Pancreas (tissue), 10 donors: ENCODE results near the gene INO80E. TPM values are rescaled to one million over a fixed set of nuclear protein-coding genes. Genes with fewer than 3 reads are reported as not detected.
"Not testable (repeated sequence)": the region's sequence is repeated elsewhere in the genome, so short reads cannot be mapped to it uniquely, and the experiment has no call there.

Experiments
- ATAC-seq, 4 donors: fragments of 200-7000 bp; cut with Tn5 transposase; one replicate each; pipeline versions ENCODE4 v1.8.0 to v1.9.1; 2020; ENCODE audit warnings: mild to moderate bottlenecking in 4 of 4, moderate library complexity in 4 of 4
- DNase-seq, 6 donors: peaks; one replicate each; pipeline ENCODE4 v3.0.0-alpha.2; 2020
- FAIRE-seq: peaks from 2 replicates; lab custom pipeline; 2012; peaks lifted over from hg19 to GRCh38; lab: Jason Lieb, UNC
- H3K27ac ChIP-seq, 4 donors: fragments of 200-600 bp; sonication (generic); 1 replicate in 3 of 4; 2 replicates in 1 of 4; pipeline versions ENCODE4 v1.5.0 to v1.8.0; 2020
- H3K27me3 ChIP-seq, 4 donors: fragments of 200-600 bp; one replicate each; pipeline ENCODE4 v1.8.0; 2021
- H3K36me3 ChIP-seq, 3 donors: fragments of 200-600 bp; sonication (generic) in 1 of 3; one replicate each; pipeline versions ENCODE4 v1.5.0 to v1.8.0; 2020 to 2021
- H3K4me1 ChIP-seq, 3 donors: fragments of 200-600 bp; one replicate each; pipeline ENCODE4 v1.8.0; 2021
- H3K4me3 ChIP-seq, 4 donors: fragments of 200-600 bp; sonication (generic) in 2 of 4; one replicate each; pipeline versions ENCODE4 v1.5.0 to v1.8.0; 2020 to 2021
- H3K9me3 ChIP-seq, 4 donors: fragments of 200-600 bp; one replicate each; pipeline ENCODE4 v1.8.0; 2021
- WGBS, 2 donors: extraction: QIAGEN DNeasy Blood & Tissue Kit; methylation state at CpG; one replicate each; pipeline ENCODE4 v1.1.7; 2013; 5-methylcytosine and 5-hydroxymethylcytosine counted together
- intact Hi-C, 3 donors: fragments of 100-400 bp; cut with DNase I; formaldehyde crosslinking; loops; one replicate each; pipeline versions ENCODE4 v1.11.1 to v1.14.2; 2022
- polyA plus RNA-seq, 2 donors: library from polyadenylated mRNA; stranded (reverse); fragments of 200-250 nt; gene quantifications; one replicate each; pipeline ENCODE4 v1.2.3, GENCODE V29; 2013
- total RNA-seq, 6 donors: library from RNA; stranded (reverse); fragmentation: NEBNext Ultra II Directional in 4 of 6; extraction: Animal tissue kit (Norgen Biotek cat#: 25700) in 4 of 6; gene quantifications; one replicate each; pipeline versions ENCODE4 v1.2.1 to v1.2.4, GENCODE V29; 2021 to 2023
- TF ChIP-seq, protein P1 (sequence below), 4 donors: fragments of 200-600 bp; sonication (generic) in 3 of 4; IDR thresholded peaks; one replicate each; pipeline versions ENCODE4 v1.5.0 to v1.8.0; 2021; ENCODE audit warnings: antibody characterized with exemption in 4 of 4
- donor health status: healthy with polysubstance abuse.
- donor health status: DM: no; HTN: no; CAD: no; lungs with moderate emphysema.
- donor health status: DM: no; HTN: no; CAD: no.
- donor health status: control.
- donor health status: control.
- donor health status: Bipolar disorder and iron deficiency.
- donor health status: DM: yes; HTN: yes; CAD: no.
- donor health status: DM: no; HTN: no; CAD: no.
- donor health status: DM: no; HTN: no; CAD: no.
- donor health status: DM: yes; HTN: yes; CAD: no.

INO80E gene
- total and polyA plus RNA-seq, 8 donors, result 24.0 to 113 (median 32.5) TPM

DNA sequence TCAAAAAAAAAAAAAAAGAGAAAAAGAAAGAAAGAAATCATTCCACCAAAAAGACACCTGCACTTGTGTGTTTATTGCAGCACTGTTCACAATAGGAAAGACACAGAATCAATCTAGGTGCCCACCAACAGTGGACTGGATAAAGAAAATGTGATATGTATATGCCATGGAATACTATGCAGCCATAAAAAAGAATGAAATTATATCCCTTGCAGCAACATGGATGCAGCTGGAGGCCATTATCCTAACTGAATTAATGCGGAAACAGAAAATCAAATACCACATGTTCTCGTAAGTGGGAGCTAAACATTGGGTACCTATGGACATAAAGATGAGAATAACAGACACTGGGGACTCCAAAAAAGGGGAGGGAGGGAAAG is 21.2 kb downstream of the INO80E start:
- ATAC-seq, result no peak
- no peak for FAIRE-seq
- intact Hi-C loops, result no loop called here
- H3K27ac ChIP-seq, result no peak overlapping the region
- H3K4me1 ChIP-seq, result no peaks in the 10 kb centered on the region
- no peaks in the 10 kb centered on the region for H3K27me3 ChIP-seq
- WGBS, 2 donors, result 92 to 100% methylated on average over 2 of the region's 2 CpGs
- no peaks in the 10 kb centered on the region for H3K9me3 ChIP-seq
- H3K36me3 ChIP-seq, result no peaks in the 10 kb centered on the region
- H3K4me3 ChIP-seq, result no peak overlapping the region
- no peak for DNase-seq
- TF ChIP-seq, protein P1, sequence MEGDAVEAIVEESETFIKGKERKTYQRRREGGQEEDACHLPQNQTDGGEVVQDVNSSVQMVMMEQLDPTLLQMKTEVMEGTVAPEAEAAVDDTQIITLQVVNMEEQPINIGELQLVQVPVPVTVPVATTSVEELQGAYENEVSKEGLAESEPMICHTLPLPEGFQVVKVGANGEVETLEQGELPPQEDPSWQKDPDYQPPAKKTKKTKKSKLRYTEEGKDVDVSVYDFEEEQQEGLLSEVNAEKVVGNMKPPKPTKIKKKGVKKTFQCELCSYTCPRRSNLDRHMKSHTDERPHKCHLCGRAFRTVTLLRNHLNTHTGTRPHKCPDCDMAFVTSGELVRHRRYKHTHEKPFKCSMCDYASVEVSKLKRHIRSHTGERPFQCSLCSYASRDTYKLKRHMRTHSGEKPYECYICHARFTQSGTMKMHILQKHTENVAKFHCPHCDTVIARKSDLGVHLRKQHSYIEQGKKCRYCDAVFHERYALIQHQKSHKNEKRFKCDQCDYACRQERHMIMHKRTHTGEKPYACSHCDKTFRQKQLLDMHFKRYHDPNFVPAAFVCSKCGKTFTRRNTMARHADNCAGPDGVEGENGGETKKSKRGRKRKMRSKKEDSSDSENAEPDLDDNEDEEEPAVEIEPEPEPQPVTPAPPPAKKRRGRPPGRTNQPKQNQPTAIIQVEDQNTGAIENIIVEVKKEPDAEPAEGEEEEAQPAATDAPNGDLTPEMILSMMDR (IDR thresholded peaks at IDR 0.05), result no peak

DNA sequence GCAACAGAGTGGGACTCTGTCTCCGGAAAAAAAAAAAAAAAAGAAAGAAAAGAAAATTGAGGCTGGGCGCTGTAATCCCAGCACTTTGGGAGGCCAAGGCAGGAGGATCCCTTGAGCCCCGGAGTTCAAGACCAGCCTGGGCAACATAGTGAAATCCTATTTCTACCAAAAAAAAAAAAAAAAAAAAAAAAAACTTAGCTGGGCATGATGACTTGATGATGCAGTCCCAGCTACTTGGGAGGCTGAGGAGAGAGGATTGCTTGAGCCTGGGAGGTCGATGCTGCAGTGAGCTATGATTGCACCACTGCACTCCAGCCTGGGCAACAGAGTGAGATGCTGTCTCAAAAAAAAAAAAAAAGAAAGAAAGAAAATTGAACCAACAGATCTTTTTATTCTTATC is 21.9 kb downstream of the INO80E start:
- 73 to 82% methylated on average over 4 of the region's 4 CpGs for WGBS, 2 donors
- H3K9me3 ChIP-seq, H3K4me3 ChIP-seq, H3K4me1 ChIP-seq, H3K27ac ChIP-seq, H3K36me3 ChIP-seq, FAIRE-seq, intact Hi-C loops, H3K27me3 ChIP-seq, DNase-seq, ATAC-seq: not testable (repeated sequence)

DNA sequence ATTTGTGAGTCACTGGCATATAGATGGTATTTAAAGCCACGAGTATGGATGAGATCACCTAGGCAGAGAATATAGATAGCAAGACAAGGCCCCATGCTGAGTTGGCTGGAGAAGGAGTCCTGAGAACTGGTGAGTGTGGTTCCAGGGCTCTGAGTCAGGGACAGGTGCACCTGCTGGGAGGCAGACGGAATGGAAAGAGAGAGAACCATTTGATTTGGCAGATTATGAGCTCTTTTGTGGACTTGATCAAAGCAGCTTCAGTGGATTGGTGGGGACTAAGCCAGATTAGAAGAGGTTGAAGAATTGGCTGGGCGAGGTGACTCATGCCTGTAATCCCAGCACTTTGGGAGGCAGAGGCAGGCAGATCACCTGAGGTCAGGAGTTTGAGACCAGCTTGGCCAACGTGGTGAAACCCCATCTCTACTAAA is 22.7 kb downstream of the INO80E start:
- Histone ChIP-seq H3K36me3 (no peaks in the 10 kb centered on the region), H3K4me1 (no peaks in the 10 kb centered on the region), H3K27ac (no peak overlapping the region), H3K27me3 (no peaks in the 10 kb centered on the region), H3K4me3 (no peak overlapping the region), H3K9me3 (no peaks in the 10 kb centered on the region)
- WGBS, 2 donors, result 47 to 52% methylated on average over 4 of the region's 4 CpGs
- FAIRE-seq (no peak), DNase-seq (no peak), ATAC-seq (no peak)
- TF ChIP-seq, protein P1 (IDR thresholded peaks at IDR 0.05), result no peak
- intact Hi-C loops, result no loop called here

DNA sequence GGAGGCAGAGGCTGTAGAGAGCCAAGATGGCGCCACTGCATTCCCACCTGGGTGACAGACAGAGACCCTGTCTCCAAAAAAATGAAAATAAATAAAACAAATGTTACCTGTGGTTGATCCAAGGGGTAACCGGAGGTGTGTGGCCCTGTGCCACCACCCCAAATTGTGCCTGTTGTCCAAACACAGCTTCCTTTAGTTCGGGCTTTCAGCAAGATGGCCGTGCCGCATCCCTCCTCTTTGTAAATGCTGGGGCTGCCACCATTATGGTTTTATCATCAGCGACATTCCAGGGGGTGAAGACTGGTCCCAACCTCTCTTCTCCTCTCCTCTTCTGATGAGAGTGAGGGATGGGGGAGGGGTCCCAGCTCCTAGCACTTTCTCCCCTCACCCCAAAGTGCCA is 26.8 kb downstream of the INO80E start, which contains the start of gene C16orf92:
Gene C16orf92, plus strand, starts transcription at position 312 of the 400 bp plus-strand sequence. CDS start 143 bp downstream, outside the sequence.
- 51 to 69% methylated on average over 6 of the region's 6 CpGs for WGBS, 2 donors
- FAIRE-seq (no peak), DNase-seq (no peak), ATAC-seq (no peak)
- no peak within 1 kb of the TSS for H3K4me3 ChIP-seq
- H3K27me3 ChIP-seq, result no peaks in the 10 kb centered on the region
- intact Hi-C loops, result loop anchor here in 1 of 3 donors (5.0 kb wide), 1 partner anchor 326 kb away; no protein-coding TSS in a partner anchor
- H3K4me1 ChIP-seq, result no peaks in the 10 kb centered on the region
- no peaks in the 10 kb centered on the region for H3K9me3 ChIP-seq
- TF ChIP-seq, protein P1 (IDR thresholded peaks at IDR 0.05), result no peak
- H3K36me3 ChIP-seq, result no peaks in the 10 kb centered on the region
- no peak within 1 kb of the TSS for H3K27ac ChIP-seq

DNA sequence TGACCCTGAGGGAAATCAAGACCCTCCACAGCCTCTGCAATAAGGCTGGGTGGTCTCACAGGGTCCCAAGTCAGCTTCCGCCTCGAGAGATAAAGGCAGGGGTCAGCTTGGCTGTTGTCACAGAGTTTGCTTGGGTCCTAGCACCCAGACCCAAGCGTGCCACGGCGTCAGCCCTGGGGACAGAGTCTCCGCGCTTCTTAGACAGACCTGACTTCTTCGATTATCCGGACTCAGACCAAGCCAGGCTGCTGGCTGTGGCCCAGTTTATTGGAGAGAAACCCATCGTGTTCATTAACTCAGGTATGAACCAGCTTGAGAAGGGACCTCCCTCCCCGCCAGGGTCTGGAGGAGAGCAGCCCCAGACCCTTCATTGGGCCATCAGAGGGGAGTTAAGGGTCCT is 27.5 kb downstream of the INO80E start:
- H3K27me3 ChIP-seq, result no peaks in the 10 kb centered on the region
- TF ChIP-seq, protein P1 (IDR thresholded peaks at IDR 0.05), result no peak
- no peak for DNase-seq
- no peak overlapping the region for H3K27ac ChIP-seq
- no peak overlapping the region for H3K4me3 ChIP-seq
- no peak for FAIRE-seq
- no peak for ATAC-seq
- no peaks in the 10 kb centered on the region for H3K4me1 ChIP-seq
- WGBS, 2 donors, result 67 to 69% methylated on average over 11 of the region's 11 CpGs
- H3K9me3 ChIP-seq, result no peaks in the 10 kb centered on the region
- intact Hi-C loops, result loop anchor here in 1 of 3 donors (5.0 kb wide), 1 partner anchor 326 kb away; no protein-coding TSS in a partner anchor
- H3K36me3 ChIP-seq, result no peaks in the 10 kb centered on the region
